Mesendoderm (in vitro differentiated cells): ENCODE results near the gene CHCHD3.

Source experiments
- DNase-seq: peaks from one replicate; pipeline ENCODE4 v3.0.0; 2013
- H2AK5ac ChIP-seq: 2 replicates; pipeline ENCODE4 v1.6.1; 2013; ENCODE audit warnings: low read length, inconsistent platforms
- H2BK120ac ChIP-seq: 2 replicates; pipeline ENCODE4 v1.6.1; 2013; ENCODE audit warnings: low read depth, mild to moderate bottlenecking, low read length, moderate library complexity, mixed read lengths
- H2BK15ac ChIP-seq: replicated peaks from 2 replicates; pipeline ENCODE4 v1.6.1; 2013; ENCODE audit warnings: low read depth, mild to moderate bottlenecking, moderate library complexity
- H2BK5ac ChIP-seq: 2 replicates; pipeline ENCODE4 v1.6.1; 2013; ENCODE audit warnings: low read length, inconsistent platforms
- H3K18ac ChIP-seq: 2 replicates; pipeline ENCODE4 v1.6.1; 2013; ENCODE audit warnings: mild to moderate bottlenecking, low read length, mixed read lengths
- H3K23ac ChIP-seq: one replicate; pipeline ENCODE4 v1.6.1; 2013; ENCODE audit warnings: low read length
- H3K27ac ChIP-seq: 2 replicates; pipeline ENCODE4 v1.5.1; 2013; ENCODE audit warnings: low read depth, mild to moderate bottlenecking, inconsistent platforms, low read length, moderate library complexity
- H3K27me3 ChIP-seq: 2 replicates; pipeline ENCODE4 v1.6.1; 2013; ENCODE audit warnings: low read length, control low read depth, mild to moderate bottlenecking, inconsistent platforms; ENCODE audit not compliant: insufficient read depth, poor library complexity
- H3K36me3 ChIP-seq: 2 replicates; pipeline ENCODE4 v1.6.1; 2013; ENCODE audit warnings: low read length, inconsistent platforms; ENCODE audit not compliant: control insufficient read depth, insufficient read depth
- H3K4ac ChIP-seq: one replicate; pipeline ENCODE4 v1.6.1; 2013; ENCODE audit warnings: low read depth, mild to moderate bottlenecking, low read length, moderate library complexity
- H3K4me1 ChIP-seq: 2 replicates; pipeline ENCODE4 v1.6.1; 2013; ENCODE audit warnings: low read depth, low read length, inconsistent platforms; ENCODE audit not compliant: control insufficient read depth
- H3K4me2 ChIP-seq: 2 replicates; pipeline ENCODE4 v1.6.1; 2013; ENCODE audit warnings: low read length
- H3K4me3 ChIP-seq: 2 replicates; pipeline ENCODE4 v1.5.1; 2013; ENCODE audit warnings: mild to moderate bottlenecking, low read length
- H3K56ac ChIP-seq: one replicate; pipeline ENCODE4 v1.6.1; 2013; ENCODE audit warnings: low read length
- H3K79me1 ChIP-seq: 2 replicates; pipeline ENCODE4 v1.6.1; 2013; ENCODE audit warnings: low read length, inconsistent platforms
- H3K79me2 ChIP-seq: 2 replicates; pipeline ENCODE4 v1.6.1; 2013; ENCODE audit warnings: mild to moderate bottlenecking, low read length; ENCODE audit not compliant: control insufficient read depth, insufficient read depth
- H3K9ac ChIP-seq: 2 replicates; pipeline ENCODE4 v1.6.1; 2013; ENCODE audit warnings: low read length, inconsistent platforms
- H4K5ac ChIP-seq: one replicate; pipeline ENCODE4 v1.6.1; 2013; ENCODE audit warnings: low read length
- H4K8ac ChIP-seq: one replicate; pipeline ENCODE4 v1.6.1; 2013; ENCODE audit warnings: low read depth, mild to moderate bottlenecking, control low read depth, low read length, moderate library complexity
- WGBS: extraction: QIAGEN DNeasy Blood & Tissue Kit; methylation state at CpG from one replicate; pipeline ENCODE4 v1.1.7; 2013; ENCODE audit warnings: low lambda C conversion rate, missing lambda C conversion rate; ENCODE audit not compliant: insufficient coverage; ENCODE audit errors: extremely low coverage; 5-methylcytosine and 5-hydroxymethylcytosine counted together

Gene CHCHD3

GRCh38 chr7:133051719-133052400 lies 30.0 kb downstream of the CHCHD3 start:
- Histone ChIP-seq H3K4ac (no peak overlapping the region), H4K8ac (no peak overlapping the region), H3K23ac (no peak overlapping the region), H3K36me3 (no peaks in the 10 kb centered on the region), H3K18ac (no peak overlapping the region), H4K5ac (no peak overlapping the region), H3K79me1 (peaks cover 20% of the 10 kb centered on the region), H3K79me2 (peaks cover 33% of the 10 kb centered on the region), H2BK5ac (no peak overlapping the region), H3K56ac (no peak overlapping the region), H3K4me3 (no peak overlapping the region), H2BK15ac (no peak overlapping the region), H3K9ac (no peak overlapping the region), H2BK120ac (no peak overlapping the region), H3K27me3 (no peaks in the 10 kb centered on the region), H3K4me1 (peaks cover 3% of the 10 kb centered on the region), H2AK5ac (no peak overlapping the region), H3K4me2 (no peak overlapping the region), H3K27ac (no peak overlapping the region)
- peak; percentile 38 for DNase-seq
- no CpG with 5 or more reads among the region's 5 CpGs for WGBS

GRCh38 chr7:133051066-133051465 lies 30.8 kb downstream of the CHCHD3 start:
- no peak overlapping the region for H4K8ac ChIP-seq
- no peak overlapping the region for H3K23ac ChIP-seq
- H2BK120ac ChIP-seq = no peak overlapping the region
- H3K79me2 ChIP-seq = peaks cover 30% of the 10 kb centered on the region
- no peaks in the 10 kb centered on the region for H3K27me3 ChIP-seq
- H3K18ac ChIP-seq = no peak overlapping the region
- DNase-seq = peak; percentile 57
- H3K79me1 ChIP-seq = peaks cover 17% of the 10 kb centered on the region
- no peak overlapping the region for H3K4ac ChIP-seq
- no peak overlapping the region for H3K27ac ChIP-seq
- H3K36me3 ChIP-seq = no peaks in the 10 kb centered on the region
- no peak overlapping the region for H2AK5ac ChIP-seq
- no peak overlapping the region for H3K9ac ChIP-seq
- no peak overlapping the region for H3K56ac ChIP-seq
- no peak overlapping the region for H2BK5ac ChIP-seq
- H3K4me3 ChIP-seq = no peak overlapping the region
- no CpG with 5 or more reads among the region's 2 CpGs for WGBS
- H4K5ac ChIP-seq = no peak overlapping the region
- peaks cover 3% of the 10 kb centered on the region for H3K4me1 ChIP-seq
- H3K4me2 ChIP-seq = no peak overlapping the region
- no peak overlapping the region for H2BK15ac ChIP-seq

- H2BK15ac ChIP-seq = no peak overlapping the region
- H3K18ac ChIP-seq = no peak overlapping the region
- no peak overlapping the region for H2BK120ac ChIP-seq
- no peak overlapping the region for H3K4me3 ChIP-seq
- H3K36me3 ChIP-seq = no peaks in the 10 kb centered on the region
- no peak overlapping the region for H2AK5ac ChIP-seq
- no peak overlapping the region for H3K56ac ChIP-seq
- H3K79me1 ChIP-seq = peaks cover 17% of the 10 kb centered on the region
- no peak overlapping the region for H2BK5ac ChIP-seq
- H3K27ac ChIP-seq = no peak overlapping the region
- no peak overlapping the region for H4K5ac ChIP-seq
- no CpG with 5 or more reads among the region's 5 CpGs for WGBS
- H3K9ac ChIP-seq = no peak overlapping the region
- no peak overlapping the region for H3K4me2 ChIP-seq
- peaks cover 3% of the 10 kb centered on the region for H3K4me1 ChIP-seq
- DNase-seq = no peak
- H4K8ac ChIP-seq = no peak overlapping the region
- peaks cover 30% of the 10 kb centered on the region for H3K79me2 ChIP-seq
- H3K23ac ChIP-seq = no peak overlapping the region
- no peak overlapping the region for H3K4ac ChIP-seq
- H3K27me3 ChIP-seq = no peaks in the 10 kb centered on the region
Observed at GRCh38 chr7:133050200-133050995, 31.5 kb downstream of the CHCHD3 start.

- Histone ChIP-seq H3K4ac (no peak overlapping the region), H3K4me2 (no peak overlapping the region), H4K8ac (no peak overlapping the region), H2BK120ac (no peak overlapping the region), H3K23ac (no peak overlapping the region), H3K4me1 (peaks cover 9% of the 10 kb centered on the region), H3K27me3 (no peaks in the 10 kb centered on the region), H4K5ac (no peak overlapping the region), H2BK15ac (no peak overlapping the region), H2BK5ac (no peak overlapping the region), H2AK5ac (no peak overlapping the region), H3K9ac (no peak overlapping the region), H3K56ac (no peak overlapping the region), H3K4me3 (no peak overlapping the region), H3K79me1 (peaks cover 13% of the 10 kb centered on the region), H3K18ac (no peak overlapping the region), H3K79me2 (peaks cover 25% of the 10 kb centered on the region), H3K36me3 (no peaks in the 10 kb centered on the region), H3K27ac (no peak overlapping the region)
- no CpG with 5 or more reads among the region's 4 CpGs for WGBS
- DNase-seq = no peak
Observed at GRCh38 chr7:133048589-133048988, 33.3 kb downstream of the CHCHD3 start.

GRCh38 chr7:133047321-133047720 lies 34.6 kb downstream of the CHCHD3 start:
- Histone ChIP-seq H3K36me3 (no peaks in the 10 kb centered on the region), H4K8ac (no peak overlapping the region), H3K4ac (no peak overlapping the region), H2BK120ac (no peak overlapping the region), H3K79me2 (peaks cover 18% of the 10 kb centered on the region), H3K27me3 (no peaks in the 10 kb centered on the region), H3K56ac (no peak overlapping the region), H4K5ac (no peak overlapping the region), H3K23ac (no peak overlapping the region), H2AK5ac (no peak overlapping the region), H2BK5ac (no peak overlapping the region), H3K4me3 (no peak overlapping the region), H3K27ac (no peak overlapping the region), H3K4me2 (no peak overlapping the region), H3K18ac (no peak overlapping the region), H3K79me1 (peaks cover 8% of the 10 kb centered on the region), H3K4me1 (peaks cover 9% of the 10 kb centered on the region), H3K9ac (no peak overlapping the region), H2BK15ac (no peak overlapping the region)
- no peak for DNase-seq
- WGBS = no CpG with 5 or more reads among the region's 2 CpGs
